ENCODE results near the gene ZSWIM5. TPM values are rescaled to one million over a fixed set of nuclear protein-coding genes. Genes with fewer than 3 reads are reported as not detected.

ZSWIM5 gene
- total and polyA plus RNA-seq, 2 of the 8 experiments (the other 6 are each of a cell fraction or from before 2014, with no cell fraction given): 2.5 to 3.9 TPM

- CTCF ChIA-PET (ENCODE audit: partially characterized antibody): no interaction called here
- H3K4me1 ChIP-seq (replicated peaks in 1 of 4; ENCODE audit: control insufficient read depth in 3 of 4, insufficient read depth in 4 of 4, low read length in 3 of 4): no peaks in the 10 kb centered on the region
- H2AK5ac ChIP-seq (ENCODE audit: low read depth, low read length): no peak overlapping the region
- no peaks in the 10 kb centered on the region for H3K23me2 ChIP-seq (ENCODE audit: low read depth, low read length)
- no peaks in the 10 kb centered on the region for H3K9me3 ChIP-seq (ENCODE audit: insufficient read depth in 2 of 2, low read depth in 1 of 2, low read length in 1 of 2)
- no peaks in the 10 kb centered on the region for H3K27me3 ChIP-seq (replicated peaks in 1 of 4; ENCODE audit: control insufficient read depth in 3 of 4, extremely low read depth in 1 of 4, insufficient read depth in 3 of 4, low read length in 3 of 4)
- no peaks in the 10 kb centered on the region for H4K20me1 ChIP-seq (replicated peaks in 1 of 2; ENCODE audit: control insufficient read depth in 1 of 2, insufficient read depth in 2 of 2, low read length in 2 of 2)
- H3K4me3 ChIP-seq (ENCODE audit: extremely low read depth in 1 of 4, insufficient read depth in 2 of 4, low read depth in 3 of 4, low read length in 4 of 4): no peak overlapping the region
- H2BK5ac ChIP-seq (ENCODE audit: low read depth, low read length): no peak overlapping the region
- no peak overlapping the region for H3K56ac ChIP-seq (replicated peaks; ENCODE audit: insufficient read length, low read depth, low read length)
- FAIRE-seq: no peak
- H3K79me2 ChIP-seq (ENCODE audit: control insufficient read depth in 1 of 2, insufficient read depth in 2 of 2, low read length in 2 of 2): no peaks in the 10 kb centered on the region
- no peak overlapping the region for H3K4me2 ChIP-seq (ENCODE audit: insufficient read depth in 1 of 2, low read depth in 2 of 2, low read length in 2 of 2)
- no peak overlapping the region for H2BK15ac ChIP-seq (ENCODE audit: low read length)
- POLR2A ChIA-PET (ENCODE audit: partially characterized antibody): no interaction called here
- 83% methylated on average over 2 of the region's 2 CpGs; no CpG with 5 or more reads in 1 of the 2 experiments for WGBS, 2 experiments (ENCODE audit: extremely low coverage in 1 of 2, insufficient coverage in 1 of 2, insufficient read length in 1 of 2, insufficient replicate concordance in 2 of 2, low coverage in 1 of 2, low lambda C conversion rate in 2 of 2, missing lambda C conversion rate in 1 of 2)
- H3K4ac ChIP-seq (replicated peaks; ENCODE audit: insufficient read length, low read depth, low read length): no peak overlapping the region
- no peak overlapping the region for H4K8ac ChIP-seq (ENCODE audit: extremely low read depth, insufficient read depth, low read length)
- no peak overlapping the region for H4K5ac ChIP-seq (ENCODE audit: insufficient read length, low read depth, low read length)
- no peak overlapping the region for H3K27ac ChIP-seq (ENCODE audit: low read depth, low read length)
- no peak overlapping the region for H3K23ac ChIP-seq (ENCODE audit: insufficient read length)
- H2BK120ac ChIP-seq (replicated peaks; ENCODE audit: low read depth, low read length): no peak overlapping the region
- H4K91ac ChIP-seq (replicated peaks; ENCODE audit: insufficient read length, low read length): no peak overlapping the region
- H2AFZ ChIP-seq (ENCODE audit: low read length): no peak overlapping the region
- H3K14ac ChIP-seq (ENCODE audit: insufficient read length): no peak overlapping the region
- H3K9ac ChIP-seq (replicated peaks in 1 of 4; ENCODE audit: extremely low read depth in 1 of 4, low read depth in 3 of 4, low read length in 3 of 4): no peak overlapping the region
- H3K18ac ChIP-seq (ENCODE audit: extremely low read depth, low read length): no peak overlapping the region
- TF ChIP-seq CEBPB (IDR thresholded peaks at IDR 0.05; ENCODE audit: low read depth, low read length) (peak; percentile 42; the same call in 1 of the 2 replicates), NRF1 (IDR thresholded peaks at IDR 0.05; ENCODE audit: low read depth, low read length) (no peak), ATF2 (IDR thresholded peaks at IDR 0.05; ENCODE audit: low read length) (no peak), RBBP5 (IDR thresholded peaks at IDR 0.05; ENCODE audit: borderline replicate concordance, low read depth, low read length) (no peak), MAFK (IDR thresholded peaks at IDR 0.05; ENCODE audit: low read depth, low read length) (no peak), TAF7 (optimal IDR thresholded peaks at IDR 0.05; ENCODE audit: borderline replicate concordance, low read depth, low read length) (no peak)
- no peaks in the 10 kb centered on the region for H3K36me3 ChIP-seq (ENCODE audit: control insufficient read depth in 2 of 4, insufficient read depth in 4 of 4, low read length in 3 of 4)
- no peak overlapping the region for H2BK20ac ChIP-seq (ENCODE audit: low read length)
- no peak overlapping the region for H2BK12ac ChIP-seq (ENCODE audit: low read depth, low read length)
- DNase-seq (ENCODE audit: low read depth in 1 of 2, low spot score in 2 of 2): no peak
- H3K79me1 ChIP-seq (ENCODE audit: low read depth, low read length): no peaks in the 10 kb centered on the region
Measured at GRCh38 chr1:45095450-45095849, 111.0 kb downstream of the ZSWIM5 start.
